Urothelium cell line (cell line): ENCODE results near the gene TOP3A.
A peak's percentile ranks its signal among the peaks of the same experiment; 100 is the strongest.

Source experiments
- DNase-seq: peaks from one replicate; pipeline ENCODE4 v3.0.0; 2011; ENCODE audit warnings: low spot score, mixed read lengths
- FAIRE-seq: peaks from 2 replicates; lab custom pipeline; 2011; peaks lifted over from hg19 to GRCh38; lab: Jason Lieb, UNC

TOP3A gene

GRCh38 chr17:18236494-18236893 lies 78.3 kb downstream of the TOP3A start:
- DNase-seq (no peak), FAIRE-seq (no peak)

- DNase-seq (peak; percentile 63), FAIRE-seq (no peak)
These were observed 79.0 kb downstream of the TOP3A start for GRCh38 chr17:18235743-18236256.

- no peak for DNase-seq
- no peak for FAIRE-seq
These were observed 79.9 kb downstream of the TOP3A start for GRCh38 chr17:18234853-18235380.

- FAIRE-seq, result no peak
These were observed 80.8 kb downstream of the TOP3A start for GRCh38 chr17:18233803-18234518.

GRCh38 chr17:18231164-18231563 lies 83.6 kb downstream of the TOP3A start:
- FAIRE-seq (no peak), DNase-seq (no peak)

More at GRCh38 chr17:18233803-18234518, 80.8 kb downstream of the TOP3A start:
- DNase-seq, result no peak

GRCh38 chr17:18230288-18231141 lies 84.3 kb downstream of the TOP3A start:
- DNase-seq, result no peak
- FAIRE-seq, result no peak

- DNase-seq (no peak), FAIRE-seq (no peak)
These were observed 85.0 kb downstream of the TOP3A start for GRCh38 chr17:18229771-18230170.

- no peak for DNase-seq
- no peak for FAIRE-seq
These were observed 85.5 kb downstream of the TOP3A start for GRCh38 chr17:18229254-18229653.

- FAIRE-seq, result no peak
- no peak for DNase-seq
These were observed 86.6 kb downstream of the TOP3A start for GRCh38 chr17:18228176-18228682.

GRCh38 chr17:18227635-18228034 lies 87.2 kb downstream of the TOP3A start:
- no peak for DNase-seq
- no peak for FAIRE-seq

GRCh38 chr17:18226284-18226945 lies 88.4 kb downstream of the TOP3A start:
- DNase-seq, result no peak
- no peak for FAIRE-seq

GRCh38 chr17:18225642-18226283 lies 89.0 kb downstream of the TOP3A start:
- peak; percentile 26 for DNase-seq
- no peak for FAIRE-seq

- FAIRE-seq (peak; percentile 62), DNase-seq (peak; percentile 99)
These were observed 89.6 kb downstream of the TOP3A start, which contains the start of gene LLGL1 for GRCh38 chr17:18225121-18225641. TSS of gene LLGL1 (plus strand) at chr17:18225635. CDS start at chr17:18225683, 48 bp downstream.

- FAIRE-seq, result no peak
- DNase-seq, result no peak
These were observed 90.2 kb downstream of the TOP3A start for GRCh38 chr17:18224387-18225120.

- FAIRE-seq (no peak), DNase-seq (no peak)
These were observed 90.8 kb downstream of the TOP3A start for GRCh38 chr17:18224053-18224386.
